ENCODE data around the gene RNU1-2.
"Not testable (repeated sequence)": the region's sequence is repeated elsewhere in the genome, so short reads cannot be mapped to it uniquely, and the experiment has no call there.

Gene RNU1-2

GRCh38 chr1:16911851-16912721 is 16.3 kb downstream of the RNU1-2 start:
- not testable (repeated sequence) for DNase-seq

- DNase-seq, result not testable (repeated sequence)
Measured at GRCh38 chr1:16912742-16913141, 17.0 kb downstream of the RNU1-2 start.

GRCh38 chr1:16913181-16913832 is 17.5 kb downstream of the RNU1-2 start:
- DNase-seq, result no peak

- peak; percentile 89 for DNase-seq
Measured at GRCh38 chr1:16913833-16914662, 18.3 kb downstream of the RNU1-2 start.

- not testable (repeated sequence) for DNase-seq
Measured at GRCh38 chr1:16914928-16915626, 19.3 kb downstream of the RNU1-2 start.

- DNase-seq, result peak; percentile 26
Measured at GRCh38 chr1:16915627-16915973, 19.8 kb downstream of the RNU1-2 start.

GRCh38 chr1:16916036-16916880 is 20.5 kb downstream of the RNU1-2 start:
- DNase-seq, result not testable (repeated sequence)

GRCh38 chr1:16918371-16918770 is 22.6 kb downstream of the RNU1-2 start:
- DNase-seq, result no peak

GRCh38 chr1:16918936-16919665 is 23.3 kb downstream of the RNU1-2 start:
- not testable (repeated sequence) for DNase-seq

- DNase-seq, result no peak
Measured at GRCh38 chr1:16920951-16921350, 25.2 kb downstream of the RNU1-2 start.

- peak; percentile 55 for DNase-seq
Measured at GRCh38 chr1:16921391-16922185, 25.8 kb downstream of the RNU1-2 start, which contains the start of gene CROCC. Gene CROCC (plus strand): TSS chr1:16921931. CDS start chr1:16922019, 88 bp downstream.

GRCh38 chr1:16922466-16922865 is 26.7 kb downstream of the RNU1-2 start:
- DNase-seq, result no peak

GRCh38 chr1:16922885-16923431 is 27.2 kb downstream of the RNU1-2 start:
- no peak for DNase-seq

- DNase-seq, result no peak
Measured at GRCh38 chr1:16924216-16924918, 28.6 kb downstream of the RNU1-2 start.

GRCh38 chr1:16924919-16925477 is 29.2 kb downstream of the RNU1-2 start:
- no peak for DNase-seq

- DNase-seq, result peak; percentile 19
Measured at GRCh38 chr1:16925635-16926490, 30.1 kb downstream of the RNU1-2 start.

- DNase-seq, result peak; percentile 93
Measured at GRCh38 chr1:16926491-16927073, 30.8 kb downstream of the RNU1-2 start.
